Duodenal mucosa (tissue), 2 donors: ENCODE measurements around the gene BCL7C.
"Not testable (repeated sequence)": the region's sequence is repeated elsewhere in the genome, so short reads cannot be mapped to it uniquely, and the experiment has no call there.

ENCODE experiments used
- H3K27ac ChIP-seq: one replicate; pipeline ENCODE4 v1.7.0; 2013; ENCODE audit warnings: low read depth, low read length
- H3K27me3 ChIP-seq, 2 donors: one replicate each; pipeline ENCODE4 v1.7.0; 2013; ENCODE audit warnings: low read length in 2 of 2, control low read depth in 1 of 2; ENCODE audit not compliant: insufficient read depth in 2 of 2, control insufficient read depth in 1 of 2
- H3K36me3 ChIP-seq, 2 donors: one replicate each; pipeline ENCODE4 v1.7.0; 2013; ENCODE audit warnings: low read length in 2 of 2, control low read depth in 1 of 2; ENCODE audit not compliant: insufficient read depth in 2 of 2, control insufficient read depth in 1 of 2
- H3K4me1 ChIP-seq, 2 donors: one replicate each; pipeline ENCODE4 v1.7.0; 2013; ENCODE audit warnings: low read length in 2 of 2, control low read depth in 1 of 2; ENCODE audit not compliant: insufficient read depth in 2 of 2, control insufficient read depth in 1 of 2
- H3K4me3 ChIP-seq, 2 donors: one replicate each; pipeline ENCODE4 v1.7.0; 2013; ENCODE audit warnings: low read length in 2 of 2, low read depth in 1 of 2
- H3K9ac ChIP-seq, 2 donors: one replicate each; pipeline ENCODE4 v1.7.0; 2013; ENCODE audit warnings: low read length in 2 of 2, low read depth in 1 of 2
- H3K9me3 ChIP-seq, 2 donors: one replicate each; pipeline ENCODE4 v1.7.0; 2013; ENCODE audit warnings: low read length in 2 of 2, control low read depth in 1 of 2; ENCODE audit not compliant: control insufficient read depth in 1 of 2

BCL7C gene

GRCh38 chr16:30866031-30866430, 27.8 kb downstream of the BCL7C start:
- H3K27me3 ChIP-seq, result no peaks in the 10 kb centered on the region
- H3K9ac ChIP-seq, result no peak overlapping the region
- H3K36me3 ChIP-seq, result no peaks in the 10 kb centered on the region
- no peaks in the 10 kb centered on the region for H3K4me1 ChIP-seq
- H3K27ac ChIP-seq, result no peak overlapping the region
- H3K4me3 ChIP-seq, result no peak overlapping the region
- no peaks in the 10 kb centered on the region for H3K9me3 ChIP-seq

- not testable (repeated sequence) for H3K4me1 ChIP-seq, H3K27me3 ChIP-seq, H3K4me3 ChIP-seq, H3K9ac ChIP-seq, H3K27ac ChIP-seq, H3K9me3 ChIP-seq, H3K36me3 ChIP-seq
Measured at GRCh38 chr16:30863178-30863577, 30.7 kb downstream of the BCL7C start.

GRCh38 chr16:30860729-30861128, 33.1 kb downstream of the BCL7C start:
- H3K4me3 ChIP-seq, H3K9me3 ChIP-seq, H3K27ac ChIP-seq, H3K4me1 ChIP-seq, H3K9ac ChIP-seq, H3K27me3 ChIP-seq, H3K36me3 ChIP-seq: not testable (repeated sequence)

- no peak overlapping the region for H3K4me3 ChIP-seq
- H3K4me1 ChIP-seq, result no peaks in the 10 kb centered on the region
- no peak overlapping the region for H3K27ac ChIP-seq
- no peaks in the 10 kb centered on the region for H3K36me3 ChIP-seq
- H3K9me3 ChIP-seq, result no peaks in the 10 kb centered on the region
- H3K27me3 ChIP-seq, result no peaks in the 10 kb centered on the region
- no peak overlapping the region for H3K9ac ChIP-seq
Measured at GRCh38 chr16:30858829-30859423, 35.0 kb downstream of the BCL7C start.

- H3K27me3 ChIP-seq, result no peaks in the 10 kb centered on the region
- no peak overlapping the region for H3K4me3 ChIP-seq
- no peak overlapping the region for H3K27ac ChIP-seq
- no peaks in the 10 kb centered on the region for H3K9me3 ChIP-seq
- no peak overlapping the region for H3K9ac ChIP-seq
- H3K4me1 ChIP-seq, result no peaks in the 10 kb centered on the region
- H3K36me3 ChIP-seq, result no peaks in the 10 kb centered on the region
Measured at GRCh38 chr16:30858111-30858495, 35.8 kb downstream of the BCL7C start.

- Histone ChIP-seq H3K27ac (no peak overlapping the region), H3K9ac (no peak overlapping the region), H3K27me3 (no peaks in the 10 kb centered on the region), H3K9me3 (no peaks in the 10 kb centered on the region), H3K4me3 (no peak overlapping the region), H3K36me3 (peaks cover 0 to 2% of the 10 kb centered on the region in 2 donors), H3K4me1 (no peaks in the 10 kb centered on the region)
Measured at GRCh38 chr16:30853758-30854157, 40.1 kb downstream of the BCL7C start.

GRCh38 chr16:30850246-30850645, 43.6 kb downstream of the BCL7C start:
- Histone ChIP-seq H3K27ac (no peak overlapping the region), H3K9me3 (no peaks in the 10 kb centered on the region), H3K27me3 (no peaks in the 10 kb centered on the region), H3K36me3 (peaks cover 0 to 2% of the 10 kb centered on the region in 2 donors), H3K4me3 (no peak overlapping the region), H3K4me1 (peaks cover 2% of the 10 kb centered on the region in 2 donors), H3K9ac (no peak overlapping the region)

GRCh38 chr16:30846649-30847402, 47.1 kb downstream of the BCL7C start:
- peaks cover 12% of the 10 kb centered on the region in 2 donors for H3K4me1 ChIP-seq
- no peaks in the 10 kb centered on the region for H3K27me3 ChIP-seq
- no peak overlapping the region for H3K9ac ChIP-seq
- no peaks in the 10 kb centered on the region for H3K9me3 ChIP-seq
- H3K4me3 ChIP-seq, result no peak overlapping the region
- H3K36me3 ChIP-seq, result peaks cover 0 to 2% of the 10 kb centered on the region in 2 donors
- no peak overlapping the region for H3K27ac ChIP-seq

GRCh38 chr16:30844671-30845449, 49.0 kb downstream of the BCL7C start:
- no peaks in the 10 kb centered on the region for H3K36me3 ChIP-seq
- no peak overlapping the region for H3K27ac ChIP-seq
- no peaks in the 10 kb centered on the region for H3K27me3 ChIP-seq
- peaks cover 17% of the 10 kb centered on the region in 2 donors for H3K4me1 ChIP-seq
- peak overlapping the region; percentile 33 to 63 for H3K9ac ChIP-seq
- H3K9me3 ChIP-seq, result no peaks in the 10 kb centered on the region
- peak overlapping the region; percentile 46 to 65 for H3K4me3 ChIP-seq

GRCh38 chr16:30844346-30844670, 49.6 kb downstream of the BCL7C start:
- Histone ChIP-seq H3K4me1 (peaks cover 19 to 20% of the 10 kb centered on the region in 2 donors), H3K27ac (no peak overlapping the region), H3K27me3 (no peaks in the 10 kb centered on the region), H3K36me3 (no peaks in the 10 kb centered on the region), H3K9me3 (no peaks in the 10 kb centered on the region), H3K4me3 (no peak overlapping the region), H3K9ac (no peak overlapping the region)
